Measurements from ENCODE around the gene PRKG2.

Gene PRKG2

DNA sequence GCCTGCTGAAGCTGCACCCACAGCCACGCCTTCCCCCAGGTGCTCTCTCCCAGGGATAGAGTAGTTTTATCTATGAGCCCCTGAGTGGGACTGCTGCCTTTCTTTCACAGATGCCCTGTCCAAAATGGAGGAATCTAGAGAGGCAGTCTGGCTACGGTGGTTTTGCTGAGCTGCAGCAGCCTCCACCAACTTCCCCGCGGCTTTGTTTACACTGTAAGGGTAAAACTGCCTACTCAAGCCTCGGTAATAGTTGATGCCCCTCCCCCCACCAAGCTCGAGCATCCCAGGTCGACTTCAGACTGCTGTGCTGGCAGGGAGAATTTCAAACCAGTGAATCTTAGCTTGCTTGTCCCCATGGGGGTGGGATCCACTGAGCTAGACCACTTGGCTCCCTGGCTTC, 84.5 kb downstream of the PRKG2 start:
- intact Hi-C loops (cut with DNase I), result no loop called here
- no peak for DNase-seq

DNA sequence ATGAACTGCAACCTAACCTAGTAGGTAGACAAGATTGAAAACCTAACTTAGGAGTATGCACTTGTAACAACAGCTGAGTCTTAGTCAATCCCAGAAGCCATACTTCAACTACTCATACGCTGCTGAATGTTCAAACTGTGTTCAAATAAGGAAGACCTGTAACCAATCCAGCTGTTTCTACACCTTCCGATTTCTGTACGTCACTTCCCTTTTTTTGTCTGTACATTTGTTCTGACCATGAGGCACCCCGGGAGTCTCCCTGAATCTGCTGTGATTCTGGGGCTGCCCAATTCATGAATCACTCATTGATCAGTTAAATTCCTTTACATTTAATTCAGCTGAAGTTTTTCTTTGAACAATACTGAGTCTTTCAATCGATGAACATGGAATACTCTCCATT, 95.0 kb downstream of the PRKG2 start:
- no peak for DNase-seq
- intact Hi-C loops (cut with DNase I), result no loop called here

DNA sequence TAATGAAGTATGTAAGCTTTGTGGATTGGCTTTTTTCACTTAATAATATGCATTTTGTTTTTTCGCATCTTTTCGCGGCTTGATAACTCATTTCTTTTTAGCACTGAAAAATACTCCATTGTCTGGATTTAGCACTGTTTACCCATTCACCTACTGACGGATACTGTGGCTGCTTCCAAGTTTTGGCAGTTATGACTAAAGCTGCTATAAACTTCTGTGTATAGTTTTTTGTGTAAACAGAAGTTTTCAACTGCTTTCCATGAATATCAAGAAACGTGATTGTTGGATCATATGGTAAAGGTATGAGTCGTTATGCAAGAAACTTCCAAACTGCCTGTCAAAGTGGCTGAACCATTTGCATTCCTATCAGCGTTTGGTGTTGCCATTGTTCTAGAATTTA, 96.9 kb downstream of the PRKG2 start:
- intact Hi-C loops (cut with DNase I), result no loop called here

DNA sequence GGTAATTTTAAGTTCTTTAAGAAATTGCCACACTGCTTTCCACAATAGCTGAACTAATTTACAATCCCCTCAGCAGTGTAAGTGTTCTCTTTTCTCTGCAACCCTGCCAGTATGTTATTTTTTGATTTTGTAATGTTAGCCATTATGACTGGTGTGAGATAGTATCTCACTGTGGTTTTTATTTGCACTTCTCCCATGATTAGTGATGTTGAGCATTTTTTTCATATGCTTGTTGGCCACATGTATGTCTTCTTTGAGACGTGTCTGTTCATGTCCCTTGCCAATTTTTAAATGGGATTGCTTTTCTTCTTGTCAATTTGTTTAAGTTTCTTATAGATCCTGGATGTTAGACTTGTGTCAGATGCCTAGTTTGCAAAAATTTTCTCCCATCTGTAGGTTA, 98.5 kb downstream of the PRKG2 start:
- no peak for DNase-seq
- intact Hi-C loops (cut with DNase I), result no loop called here

More for the DNA sequence above, 96.9 kb downstream of the PRKG2 start:
- no peak for DNase-seq

DNA sequence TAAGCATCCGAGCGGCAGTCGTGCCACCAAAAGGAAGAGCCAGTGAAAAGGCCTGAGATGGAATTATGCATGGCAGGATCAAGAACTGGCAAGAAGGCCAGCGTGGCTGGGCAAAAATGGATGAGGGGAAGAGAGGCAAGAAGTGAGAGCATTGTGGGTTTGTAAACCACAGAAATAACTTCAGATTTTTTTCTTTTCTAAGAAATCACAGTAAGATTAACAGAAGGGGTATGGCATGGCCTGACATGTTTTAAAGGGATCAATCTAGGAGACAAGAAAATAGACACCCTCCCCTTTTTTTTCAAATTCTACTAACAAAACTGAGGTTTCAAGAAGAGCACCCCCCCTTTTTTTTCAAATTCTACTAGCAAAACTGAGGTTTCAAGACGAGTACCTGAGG, 102.0 kb downstream of the PRKG2 start:
- no peak for DNase-seq
- intact Hi-C loops (cut with DNase I), result no loop called here

DNA sequence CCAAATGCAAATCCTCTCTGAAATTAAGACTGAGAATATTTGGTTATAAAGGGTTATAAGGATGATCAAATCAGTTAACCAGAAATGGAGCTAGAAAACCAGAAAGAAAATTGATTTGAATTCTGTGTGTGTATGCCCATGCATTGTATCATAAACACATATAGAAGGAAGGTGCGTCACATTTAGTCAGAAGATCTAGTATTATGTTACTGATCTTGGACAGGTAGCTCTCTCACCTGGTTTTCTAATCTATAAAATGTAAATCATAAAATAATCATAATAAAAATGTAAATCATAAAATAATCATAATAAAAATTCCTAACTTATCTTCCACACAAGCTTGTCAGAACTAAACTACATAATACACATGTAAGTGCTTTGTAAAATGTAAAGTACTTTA, 105.7 kb downstream of the PRKG2 start:
- intact Hi-C loops (cut with DNase I), result no loop called here
- DNase-seq, result no peak

DNA sequence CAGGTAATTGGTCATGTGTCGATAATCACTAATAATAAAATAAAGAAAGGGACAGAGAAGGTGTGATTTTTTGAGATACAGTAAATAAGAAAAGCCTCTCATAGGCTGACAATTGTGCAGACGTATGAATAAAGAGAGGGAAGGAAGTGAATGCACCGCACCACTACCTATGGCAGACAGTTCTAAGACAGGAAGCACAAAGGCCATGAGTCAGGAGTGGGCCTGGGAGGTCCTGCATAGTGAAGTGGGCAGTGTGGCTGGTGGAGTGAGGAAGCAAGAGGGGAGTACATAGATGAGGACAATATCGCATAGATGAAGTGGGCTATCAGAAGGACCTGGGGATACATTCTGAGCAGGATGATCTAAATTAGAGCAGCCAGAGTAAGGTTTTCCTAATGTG, 108.9 kb downstream of the PRKG2 start:
- intact Hi-C loops (cut with DNase I), result no loop called here
- DNase-seq, result no peak

DNA sequence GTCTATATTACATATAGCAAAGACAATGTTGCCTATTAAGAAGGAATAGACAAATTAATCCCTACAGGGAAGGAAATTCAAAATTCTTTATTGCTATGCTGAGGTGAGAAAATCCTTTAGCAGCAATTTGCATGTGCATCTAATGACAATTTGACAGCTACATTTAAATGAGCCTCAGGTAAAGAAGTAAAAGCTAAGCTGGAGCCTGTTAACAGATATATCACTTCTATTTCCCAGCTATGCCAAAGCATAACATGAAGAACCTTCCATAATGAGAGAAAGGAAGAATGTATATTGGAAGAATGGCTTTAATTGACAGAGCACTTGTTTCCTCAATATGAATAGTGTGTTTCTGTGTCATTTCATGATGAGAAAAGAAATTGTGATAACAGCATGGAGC, 112.9 kb downstream of the PRKG2 start:
- intact Hi-C loops (cut with DNase I), result no loop called here
- DNase-seq, result no peak

DNA sequence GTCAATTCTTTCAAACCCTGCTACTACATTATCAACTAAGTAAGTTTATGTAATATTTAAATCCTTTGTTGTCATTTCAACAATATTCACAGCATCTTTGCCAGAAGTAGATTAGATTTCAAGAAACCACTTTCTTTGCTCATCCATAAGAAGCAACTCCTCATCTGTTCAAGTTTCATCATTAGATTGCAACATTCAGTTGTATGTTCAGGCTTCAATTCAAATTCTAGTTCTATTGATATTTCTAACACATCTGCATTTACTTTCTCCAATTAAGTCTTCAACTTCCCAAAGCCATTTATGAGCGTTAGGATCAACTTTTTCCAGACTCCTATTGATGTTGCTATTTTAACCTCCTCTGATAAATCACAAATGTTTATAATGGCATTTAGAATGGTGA, 118.5 kb downstream of the PRKG2 start:
- intact Hi-C loops (cut with DNase I), result no loop called here
- DNase-seq, result no peak

DNA sequence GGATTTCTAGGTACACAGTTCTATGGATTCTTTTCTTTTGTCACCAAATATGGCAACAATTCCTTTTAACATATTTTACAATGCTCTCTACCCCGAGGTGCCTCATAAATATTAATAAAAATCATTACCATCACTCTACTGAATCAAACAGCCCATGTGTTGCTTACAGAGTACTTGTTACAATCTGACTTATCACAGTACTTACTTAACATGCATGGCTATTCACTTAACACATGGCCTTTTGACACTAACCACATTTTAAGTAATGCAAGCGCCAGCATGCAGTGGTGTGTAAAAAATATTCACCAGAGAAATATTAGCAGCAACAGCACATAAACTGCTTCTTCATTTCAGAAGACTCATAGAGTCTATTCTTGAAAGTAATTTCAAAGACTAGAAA, 119.6 kb downstream of the PRKG2 start:
- DNase-seq, result no peak
- intact Hi-C loops (cut with DNase I), result no loop called here

DNA sequence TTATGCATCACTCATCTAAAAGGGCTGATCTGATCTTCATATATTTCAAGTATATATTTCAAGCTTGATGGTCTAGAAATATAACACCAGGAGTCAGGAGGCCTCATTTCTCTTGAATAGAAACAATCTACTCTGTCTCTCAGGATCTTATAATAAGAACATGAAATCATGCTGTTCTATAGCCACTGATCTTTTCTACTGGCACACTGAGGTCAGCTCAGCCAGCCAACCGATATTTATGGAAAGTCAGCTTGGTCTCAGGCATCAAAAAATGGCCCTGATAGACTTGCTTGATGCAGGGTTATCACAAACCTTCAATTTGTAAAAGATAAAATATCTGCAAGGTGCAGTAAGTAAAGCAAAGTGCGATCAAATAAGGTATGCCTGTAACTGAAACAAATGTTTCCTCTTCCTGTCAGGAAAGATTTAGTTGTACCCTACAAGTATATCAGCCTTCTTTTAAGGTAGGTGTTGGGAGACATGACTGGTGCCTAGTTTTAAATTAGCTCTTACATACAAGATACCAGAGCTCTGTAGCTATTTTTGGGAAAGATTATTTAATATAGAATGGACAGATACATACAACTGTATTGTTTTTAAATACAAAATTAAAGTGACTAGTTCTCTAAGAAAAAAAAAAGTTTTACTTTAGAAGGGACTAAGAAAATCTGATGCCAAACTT, 121.2 kb downstream of the PRKG2 start:
- DNase-seq, result no peak
- intact Hi-C loops (cut with DNase I), result no loop called here

DNA sequence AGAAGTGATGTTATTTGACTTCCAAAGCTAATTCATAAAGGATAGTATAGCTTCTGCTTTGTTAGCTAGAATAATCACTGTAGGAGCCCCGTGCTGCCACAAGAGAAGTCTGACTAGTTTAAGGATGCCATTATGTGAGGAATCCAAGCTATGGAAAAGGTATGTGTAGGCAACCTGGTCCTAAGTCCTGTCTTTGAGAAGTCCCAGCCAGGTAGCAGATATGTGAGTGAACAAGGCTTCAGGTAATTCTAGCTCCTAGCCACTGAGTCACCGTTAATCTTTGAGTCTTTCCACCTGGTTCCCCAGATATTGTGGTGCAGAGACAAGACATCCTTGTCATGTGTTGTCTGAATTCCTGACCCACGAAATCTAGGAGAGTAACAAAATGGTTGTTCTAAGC, 129.0 kb downstream of the PRKG2 start:
- no peak for DNase-seq
- intact Hi-C loops (cut with DNase I), result no loop called here

DNA sequence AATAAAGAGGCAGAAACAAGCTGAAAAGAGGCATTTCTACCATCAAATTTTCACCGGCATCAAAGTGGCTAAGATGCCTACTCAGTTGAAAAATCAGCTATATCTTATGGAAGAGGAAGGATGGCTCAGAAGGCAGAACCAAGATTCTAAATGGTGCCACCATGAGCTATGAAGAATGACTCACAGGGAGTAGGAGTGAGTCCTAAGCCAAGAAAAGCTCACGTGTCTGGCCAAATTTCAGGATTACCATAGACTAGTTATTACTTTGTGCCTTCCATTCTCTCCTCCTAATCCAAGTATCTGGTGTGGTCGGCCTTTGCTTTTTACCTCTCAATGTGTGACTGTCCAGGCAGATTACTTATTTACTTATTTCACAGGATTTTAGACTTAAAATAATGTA, 129.7 kb downstream of the PRKG2 start:
- DNase-seq, result no peak
- intact Hi-C loops (cut with DNase I), result no loop called here

DNA sequence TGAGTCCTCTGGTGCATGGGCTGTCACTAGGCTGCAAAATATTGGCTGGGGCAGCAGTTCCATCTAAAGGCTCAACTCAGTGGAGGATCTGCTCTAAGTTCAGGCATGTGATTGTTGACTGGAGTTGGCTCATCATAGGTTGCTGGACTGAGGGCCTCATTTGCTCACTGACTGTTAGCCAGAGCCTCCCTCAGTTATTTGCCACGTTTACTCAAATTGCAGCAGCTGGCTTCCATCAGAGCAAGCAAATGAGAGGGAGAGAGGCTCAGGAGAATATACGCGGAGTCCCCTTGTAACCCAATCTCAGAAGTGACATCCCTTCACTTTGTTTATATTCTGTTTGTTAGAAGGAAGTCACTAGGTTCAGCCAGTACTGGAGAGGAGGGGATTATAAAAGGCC, 130.4 kb downstream of the PRKG2 start:
- DNase-seq, result no peak
- intact Hi-C loops (cut with DNase I), result no loop called here

DNA sequence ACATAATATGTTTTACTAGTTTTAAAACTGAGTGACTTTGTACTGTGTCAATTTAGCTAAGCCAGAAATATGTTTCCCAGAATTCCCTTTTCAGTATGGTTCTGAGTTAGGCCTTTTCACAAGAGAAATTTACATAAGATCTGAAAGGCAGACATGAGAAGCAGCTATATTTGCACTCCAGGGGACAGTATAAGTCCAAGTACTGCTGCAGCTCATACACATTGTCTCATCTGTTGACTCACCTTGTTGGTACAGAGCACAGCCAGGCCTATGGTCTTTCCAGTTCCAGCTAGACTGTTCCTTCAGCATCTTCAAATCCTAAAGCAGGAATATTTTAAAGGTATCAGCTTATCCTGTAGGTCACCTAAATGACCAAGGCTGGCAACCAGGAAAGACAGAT, 131.0 kb downstream of the PRKG2 start:
- intact Hi-C loops (cut with DNase I), result no loop called here
- no peak for DNase-seq

DNA sequence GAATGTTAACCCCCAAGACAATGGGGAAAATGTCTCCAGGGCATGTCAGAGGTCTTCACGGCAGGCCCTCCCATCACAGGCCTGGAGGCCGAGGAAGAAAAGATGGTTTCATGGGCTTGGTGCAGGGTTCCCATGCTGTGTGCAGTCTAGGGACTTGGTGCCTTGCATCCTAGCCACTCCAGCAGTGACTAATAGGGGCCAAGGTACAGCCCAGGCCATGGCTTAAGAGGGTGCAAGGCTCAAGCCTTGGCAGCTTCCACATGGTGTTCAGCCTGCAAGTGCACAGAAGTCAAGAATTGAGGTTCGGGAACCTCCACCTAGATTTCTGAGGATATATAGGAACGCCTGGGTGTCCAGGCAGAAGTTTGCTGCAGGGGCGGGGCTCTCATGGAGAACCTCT, 133.9 kb downstream of the PRKG2 start:
- intact Hi-C loops (cut with DNase I), result no loop called here
- no peak for DNase-seq

DNA sequence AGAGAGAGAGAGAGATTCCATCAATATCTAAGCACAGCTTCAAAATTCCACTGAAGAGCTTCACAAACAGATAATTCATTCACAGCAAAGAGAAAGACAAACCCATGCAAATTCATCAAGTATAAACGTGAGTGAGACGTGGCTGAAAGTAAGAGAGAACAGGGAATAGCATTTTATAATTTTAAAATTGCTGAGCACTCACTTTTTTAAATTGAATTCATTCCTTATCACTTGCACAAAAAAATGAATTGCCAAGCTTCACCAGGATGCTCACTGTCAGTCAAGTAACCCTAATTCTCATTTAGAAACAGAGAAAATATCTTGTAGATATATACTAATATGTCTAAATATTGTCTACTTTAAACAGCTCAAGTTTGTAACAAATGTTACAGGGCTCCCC, 144.0 kb downstream of the PRKG2 start:
- intact Hi-C loops (cut with DNase I), result no loop called here

DNA sequence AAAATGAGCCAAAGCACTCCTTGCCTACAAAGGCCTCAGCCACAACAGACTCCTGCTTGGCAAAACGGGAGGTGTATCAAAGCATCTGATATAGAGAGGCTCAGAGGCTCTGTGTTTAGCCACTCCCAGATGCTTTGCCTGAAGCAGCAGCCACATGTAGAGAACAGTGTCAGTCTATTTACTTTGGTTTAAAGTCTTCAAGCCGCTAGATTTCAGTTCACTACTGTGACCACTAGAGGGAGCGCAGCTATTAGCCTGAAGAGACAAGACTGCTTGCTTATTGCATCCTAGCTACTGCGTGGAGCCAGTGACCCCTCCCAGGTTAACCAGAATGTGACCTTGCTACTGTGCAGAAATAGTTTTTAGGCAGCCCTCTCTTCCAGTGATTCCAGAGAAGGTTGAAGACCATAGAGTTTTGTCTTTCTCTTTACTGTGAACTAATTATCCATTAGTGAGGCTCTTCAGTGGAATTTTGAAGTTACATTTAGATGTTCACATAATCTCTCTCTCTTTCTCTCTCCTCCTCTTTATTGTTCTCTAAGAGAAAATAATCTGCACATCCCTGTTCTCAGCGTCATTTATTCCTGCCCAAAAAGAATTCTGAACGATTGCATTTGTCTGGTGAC, 145.2 kb downstream of the PRKG2 start:
- DNase-seq, result peak in 41 of 42 donors; percentile 1 to 90 (median 72)
- intact Hi-C loops (cut with DNase I), result loop anchor here (5.0 kb wide), 1 partner anchor 282 kb away; no protein-coding TSS in a partner anchor

More for the DNA sequence above, 144.0 kb downstream of the PRKG2 start:
- no peak for DNase-seq

DNA sequence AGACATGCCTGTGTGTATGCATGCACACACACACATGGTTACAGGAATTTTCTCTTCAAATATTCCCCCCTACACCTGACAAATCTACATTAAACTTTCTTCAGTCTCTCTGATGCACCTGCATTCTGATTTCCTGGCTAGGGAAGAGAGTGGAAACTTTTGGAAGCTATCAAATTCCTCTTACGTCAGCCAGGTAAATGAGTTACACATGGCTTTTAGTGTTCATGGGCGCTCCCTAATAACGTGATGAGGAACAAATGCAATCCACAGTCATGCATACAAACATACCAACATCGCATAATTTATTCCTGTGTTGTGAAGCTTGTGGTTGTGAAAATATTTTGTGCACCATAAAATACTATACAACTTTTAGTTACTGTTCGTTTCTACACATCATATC, 149.6 kb downstream of the PRKG2 start:
- intact Hi-C loops (cut with DNase I), result loop anchor here (5.0 kb wide), 1 partner anchor 287 kb away; no protein-coding TSS in a partner anchor
- no peak for DNase-seq

DNA sequence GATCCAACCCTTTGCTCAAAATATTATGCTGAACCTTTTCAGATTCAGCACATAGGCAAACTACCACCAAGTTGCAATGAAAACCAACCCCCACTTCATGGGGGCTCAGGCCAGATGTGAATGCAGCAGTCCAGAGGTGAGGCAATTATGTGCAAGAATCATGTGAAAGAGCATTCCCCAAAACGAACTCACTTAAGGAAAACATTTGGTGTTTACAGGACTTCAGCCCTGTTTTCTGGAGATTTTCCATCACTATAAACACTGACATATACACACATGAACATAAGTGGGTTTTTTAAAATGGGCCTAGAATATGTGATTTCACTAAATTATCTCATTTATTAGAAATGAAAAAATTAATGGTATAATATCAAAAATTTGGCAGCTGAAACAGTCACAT, 153.0 kb downstream of the PRKG2 start:
- intact Hi-C loops (cut with DNase I), result no loop called here
- DNase-seq, result no peak

DNA sequence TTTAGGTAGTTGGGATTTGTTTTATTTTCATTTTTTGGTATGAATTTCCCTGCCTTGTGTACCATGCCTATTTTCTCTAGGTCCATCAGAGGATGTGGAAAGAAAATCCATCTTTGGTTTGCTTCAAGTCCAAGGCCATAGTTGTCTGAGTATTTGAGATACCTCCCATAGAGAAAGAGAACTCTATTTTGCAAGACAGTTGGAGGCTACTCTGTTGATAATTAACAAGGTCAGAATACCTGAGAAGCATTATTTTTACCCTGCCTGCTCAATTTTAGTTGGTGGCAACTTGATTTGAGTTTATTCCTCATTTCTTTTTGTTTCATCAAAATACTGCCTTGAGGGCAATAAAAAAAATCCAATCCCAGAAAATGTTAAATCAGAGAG, 153.7 kb downstream of the PRKG2 start:
- intact Hi-C loops (cut with DNase I), result no loop called here
- DNase-seq, result no peak
